ENCODE results near the gene LILRA1. TPM values are rescaled to one million over a fixed set of nuclear protein-coding genes. Genes with fewer than 3 reads are reported as not detected.

LILRA1 gene
- total and polyA plus RNA-seq, 2 donors (not counting 1 experiment from before 2014, with no cell fraction given), result 1.5 TPM; not detected in 1

DNA sequence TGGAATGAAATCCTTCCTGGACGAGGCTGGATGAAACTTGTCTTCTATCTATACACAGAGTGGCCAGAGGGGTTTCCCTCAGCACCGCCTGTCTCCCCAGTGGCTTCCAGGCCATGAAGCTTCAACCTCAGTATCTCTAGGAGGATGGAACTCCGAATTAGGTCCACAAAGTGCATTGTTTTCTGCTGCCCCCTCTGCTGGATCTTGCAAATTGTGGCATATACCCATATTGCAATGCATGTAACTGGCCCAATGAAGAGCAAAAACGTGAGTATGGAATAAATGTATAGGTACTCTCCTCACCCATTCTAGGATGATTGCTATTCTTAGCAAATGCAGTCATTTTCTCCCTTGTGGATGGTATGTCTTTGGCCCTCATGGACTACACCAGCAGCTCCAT, 54.7 kb downstream of the LILRA1 start:
- H3K4me1 Mint-ChIP-seq, result peaks cover 4% of the 10 kb centered on the region
- WGBS (ENCODE audit: insufficient coverage), result 66% methylated on average over 3 of the region's 4 CpGs
- Histone ChIP-seq H3K9me3 (ENCODE audit: control extremely low read depth in 1 of 3, control insufficient read depth in 2 of 3, insufficient read depth in 1 of 3, low read length in 2 of 3) (peaks cover 0 to 3% (median 0%) of the 10 kb centered on the region in 3 donors), H3K27ac (ENCODE audit: low read length in 2 of 2) (no peak overlapping the region), H3K4me3 (ENCODE audit: control extremely low read depth in 1 of 5, extremely low read depth in 1 of 5, insufficient read depth in 1 of 5, low read depth in 2 of 5, low read length in 4 of 5) (no peak overlapping the region), H3K4me1 (ENCODE audit: control insufficient read depth in 2 of 2, insufficient read depth in 2 of 2, low read length in 2 of 2) (peaks cover 4% of the 10 kb centered on the region in 2 donors), H2AFZ (ENCODE audit: insufficient read depth, low read depth, low read length, poor library complexity, severe bottlenecking) (no peak overlapping the region), H3K9ac (ENCODE audit: low read length) (no peak overlapping the region), H3K79me2 (ENCODE audit: control insufficient read depth, insufficient read depth, low read length) (no peaks in the 10 kb centered on the region), H3K4me2 (replicated peaks; ENCODE audit: low read depth, low read length, poor library complexity, severe bottlenecking) (no peak overlapping the region), H4K20me1 (ENCODE audit: control insufficient read depth, insufficient read depth, low read length, poor library complexity, severe bottlenecking) (no peaks in the 10 kb centered on the region), H3K27me3 (replicated peaks in 1 of 4; ENCODE audit: control extremely low read depth in 1 of 4, control insufficient read depth in 3 of 4, insufficient read depth in 4 of 4, low read length in 3 of 4) (no peaks in the 10 kb centered on the region), H3K36me3 (replicated peaks in 1 of 2; ENCODE audit: control extremely low read depth in 1 of 2, control insufficient read depth in 1 of 2, extremely low read depth in 1 of 2, insufficient read depth in 2 of 2, low read length in 1 of 2) (no peaks in the 10 kb centered on the region)
- H3K4me3 Mint-ChIP-seq, result no peak overlapping the region
- DNase-seq (no peak), ATAC-seq (ENCODE audit: low read depth) (no peak)
- peaks cover under 1% of the 10 kb centered on the region for H3K27me3 Mint-ChIP-seq
- intact Hi-C loops (cut with micrococcal nuclease), result no loop called here
- no peak overlapping the region for H3K27ac Mint-ChIP-seq
- ChIA-PET CTCF (interaction anchor here (0.8 to 2.3 kb wide), 6 partner anchors 9 to 169 kb away, joined by 3 to 12 read pairs (median 5); no protein-coding TSS in a partner anchor), POLR2A (no interaction called here)
- TF ChIP-seq CTCF (IDR thresholded peaks at IDR 0.05) (no peak), EZH2 (IDR thresholded peaks at IDR 0.05; ENCODE audit: borderline replicate concordance, insufficient read depth, low read depth, low read length, poor library complexity, severe bottlenecking) (no peak)
- no peaks in the 10 kb centered on the region for H3K9me3 Mint-ChIP-seq (ENCODE audit: insufficient read depth)

DNA sequence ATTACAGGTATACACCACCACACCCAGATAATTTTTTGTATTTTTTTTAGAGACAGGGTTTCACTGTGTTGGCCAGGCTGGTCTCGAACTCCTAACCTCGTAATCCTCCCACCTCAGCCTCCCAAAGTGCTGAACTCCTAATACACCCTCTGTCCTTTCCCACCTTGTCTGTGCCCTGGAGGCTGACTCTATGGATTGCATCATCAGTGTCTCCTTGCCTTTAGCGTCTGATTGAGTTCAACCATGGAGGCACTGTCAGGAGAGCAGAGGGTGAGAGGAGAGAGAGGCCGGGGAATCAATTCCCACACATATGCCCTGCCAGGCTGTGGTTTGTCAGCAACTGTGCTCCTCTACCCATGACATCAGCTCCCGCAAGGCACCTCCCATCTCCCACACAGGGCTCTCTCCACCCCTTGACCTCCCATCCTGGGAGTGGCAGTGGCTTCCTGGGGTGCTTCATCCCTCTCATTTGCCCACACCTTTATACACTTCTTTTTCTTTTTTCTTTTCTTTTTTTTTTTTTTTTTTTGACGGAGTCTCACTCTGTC, 56.8 kb downstream of the LILRA1 start:
- Mint-ChIP-seq H3K4me1 (peaks cover 7% of the 10 kb centered on the region), H3K4me3 (no peak overlapping the region), H3K27me3 (no peaks in the 10 kb centered on the region), H3K27ac (no peak overlapping the region), H3K9me3 (ENCODE audit: insufficient read depth) (no peaks in the 10 kb centered on the region)
- ChIA-PET POLR2A (interaction anchor here (0.9 kb wide), 1 partner anchor 33 kb away, joined by 4 read pairs; no protein-coding TSS in a partner anchor), CTCF (interaction anchor here (0.6 to 3.9 kb wide), 7 partner anchors 11 to 526 kb away, joined by 3 to 41 read pairs (median 4); no protein-coding TSS in a partner anchor)
- Histone ChIP-seq H3K4me3 (ENCODE audit: control extremely low read depth in 1 of 5, extremely low read depth in 1 of 5, insufficient read depth in 1 of 5, low read depth in 2 of 5, low read length in 4 of 5) (no peak overlapping the region), H4K20me1 (ENCODE audit: control insufficient read depth, insufficient read depth, low read length, poor library complexity, severe bottlenecking) (no peaks in the 10 kb centered on the region), H3K27ac (ENCODE audit: low read length in 2 of 2) (no peak overlapping the region), H3K9me3 (ENCODE audit: control extremely low read depth in 1 of 3, control insufficient read depth in 2 of 3, insufficient read depth in 1 of 3, low read length in 2 of 3) (no peaks in the 10 kb centered on the region), H2AFZ (ENCODE audit: insufficient read depth, low read depth, low read length, poor library complexity, severe bottlenecking) (no peak overlapping the region), H3K27me3 (replicated peaks in 1 of 4; ENCODE audit: control extremely low read depth in 1 of 4, control insufficient read depth in 3 of 4, insufficient read depth in 4 of 4, low read length in 3 of 4) (no peaks in the 10 kb centered on the region), H3K4me1 (ENCODE audit: control insufficient read depth in 2 of 2, insufficient read depth in 2 of 2, low read length in 2 of 2) (peaks cover 3% of the 10 kb centered on the region in 2 donors), H3K4me2 (replicated peaks; ENCODE audit: low read depth, low read length, poor library complexity, severe bottlenecking) (no peak overlapping the region), H3K79me2 (ENCODE audit: control insufficient read depth, insufficient read depth, low read length) (no peaks in the 10 kb centered on the region), H3K36me3 (replicated peaks in 1 of 2; ENCODE audit: control extremely low read depth in 1 of 2, control insufficient read depth in 1 of 2, extremely low read depth in 1 of 2, insufficient read depth in 2 of 2, low read length in 1 of 2) (no peaks in the 10 kb centered on the region), H3K9ac (ENCODE audit: low read length) (no peak overlapping the region)
- TF ChIP-seq CTCF (IDR thresholded peaks at IDR 0.05), result no peak
- no peak for TF ChIP-seq EZH2 (IDR thresholded peaks at IDR 0.05; ENCODE audit: borderline replicate concordance, insufficient read depth, low read depth, low read length, poor library complexity, severe bottlenecking)
- ATAC-seq (ENCODE audit: low read depth) (no peak), DNase-seq (no peak)
- intact Hi-C loops (cut with micrococcal nuclease), result loop anchor here (5.0 kb wide), 1 partner anchor 33 kb away; no protein-coding TSS in a partner anchor
- WGBS (ENCODE audit: insufficient coverage), result 100% methylated on average over 3 of the region's 6 CpGs
